GM21786 (cell line): Measurements from ENCODE around the gene RASGRF1.
"Not testable (repeated sequence)": the region's sequence is repeated elsewhere in the genome, so short reads cannot be mapped to it uniquely, and the experiment has no call there.

Source experiments
- ATAC-seq: cut with Tn5 transposase; IDR thresholded peaks from one replicate; pipeline ENCODE4 v1.9.1; 2021; ENCODE audit not compliant: unreplicated experiment

RASGRF1 gene, protein sequence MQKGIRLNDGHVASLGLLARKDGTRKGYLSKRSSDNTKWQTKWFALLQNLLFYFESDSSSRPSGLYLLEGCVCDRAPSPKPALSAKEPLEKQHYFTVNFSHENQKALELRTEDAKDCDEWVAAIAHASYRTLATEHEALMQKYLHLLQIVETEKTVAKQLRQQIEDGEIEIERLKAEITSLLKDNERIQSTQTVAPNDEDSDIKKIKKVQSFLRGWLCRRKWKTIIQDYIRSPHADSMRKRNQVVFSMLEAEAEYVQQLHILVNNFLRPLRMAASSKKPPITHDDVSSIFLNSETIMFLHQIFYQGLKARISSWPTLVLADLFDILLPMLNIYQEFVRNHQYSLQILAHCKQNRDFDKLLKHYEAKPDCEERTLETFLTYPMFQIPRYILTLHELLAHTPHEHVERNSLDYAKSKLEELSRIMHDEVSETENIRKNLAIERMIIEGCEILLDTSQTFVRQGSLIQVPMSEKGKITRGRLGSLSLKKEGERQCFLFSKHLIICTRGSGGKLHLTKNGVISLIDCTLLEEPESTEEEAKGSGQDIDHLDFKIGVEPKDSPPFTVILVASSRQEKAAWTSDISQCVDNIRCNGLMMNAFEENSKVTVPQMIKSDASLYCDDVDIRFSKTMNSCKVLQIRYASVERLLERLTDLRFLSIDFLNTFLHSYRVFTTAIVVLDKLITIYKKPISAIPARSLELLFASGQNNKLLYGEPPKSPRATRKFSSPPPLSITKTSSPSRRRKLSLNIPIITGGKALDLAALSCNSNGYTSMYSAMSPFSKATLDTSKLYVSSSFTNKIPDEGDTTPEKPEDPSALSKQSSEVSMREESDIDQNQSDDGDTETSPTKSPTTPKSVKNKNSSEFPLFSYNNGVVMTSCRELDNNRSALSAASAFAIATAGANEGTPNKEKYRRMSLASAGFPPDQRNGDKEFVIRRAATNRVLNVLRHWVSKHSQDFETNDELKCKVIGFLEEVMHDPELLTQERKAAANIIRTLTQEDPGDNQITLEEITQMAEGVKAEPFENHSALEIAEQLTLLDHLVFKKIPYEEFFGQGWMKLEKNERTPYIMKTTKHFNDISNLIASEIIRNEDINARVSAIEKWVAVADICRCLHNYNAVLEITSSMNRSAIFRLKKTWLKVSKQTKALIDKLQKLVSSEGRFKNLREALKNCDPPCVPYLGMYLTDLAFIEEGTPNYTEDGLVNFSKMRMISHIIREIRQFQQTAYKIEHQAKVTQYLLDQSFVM (N-terminal part only)

DNA sequence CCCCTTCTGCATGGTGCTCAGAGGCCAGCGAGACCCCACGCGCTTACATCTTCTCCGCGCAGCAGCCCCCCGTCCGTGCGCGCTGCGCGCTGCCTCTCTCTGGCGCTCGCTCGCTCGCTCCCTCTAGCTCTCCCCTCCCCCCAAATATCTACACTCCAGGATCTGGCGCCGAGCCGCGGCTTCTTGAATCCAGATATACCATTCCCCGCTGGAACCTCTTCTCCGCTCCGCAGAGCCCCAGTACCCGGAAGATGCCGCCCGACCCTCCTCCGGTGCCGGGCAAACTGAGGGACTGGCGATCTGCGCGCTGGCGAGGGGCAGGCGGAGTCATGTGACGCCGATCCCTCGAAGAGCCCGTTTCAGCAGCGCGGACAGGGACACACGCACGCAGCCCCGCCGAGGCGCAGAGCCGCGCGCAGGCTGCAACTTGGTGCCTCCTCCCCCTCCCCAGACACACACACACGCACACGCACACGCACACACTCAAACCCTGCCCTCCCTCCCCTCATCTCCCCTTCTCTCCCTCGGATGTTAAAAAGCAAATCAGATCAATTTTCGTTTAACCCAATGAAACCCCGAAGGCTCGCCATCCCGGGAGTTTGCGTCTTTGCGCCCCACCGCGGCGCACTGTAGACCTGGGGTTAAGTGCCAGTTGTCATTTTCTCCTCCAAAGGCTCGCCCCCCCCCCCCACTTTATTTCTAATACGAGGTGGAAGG is at the start of gene RASGRF1:
Gene RASGRF1, minus strand, starts transcription at position 294 of the 717 bp plus-strand sequence. Its CDS starts 282 bp downstream, at position 12.
- ATAC-seq: no peak

DNA sequence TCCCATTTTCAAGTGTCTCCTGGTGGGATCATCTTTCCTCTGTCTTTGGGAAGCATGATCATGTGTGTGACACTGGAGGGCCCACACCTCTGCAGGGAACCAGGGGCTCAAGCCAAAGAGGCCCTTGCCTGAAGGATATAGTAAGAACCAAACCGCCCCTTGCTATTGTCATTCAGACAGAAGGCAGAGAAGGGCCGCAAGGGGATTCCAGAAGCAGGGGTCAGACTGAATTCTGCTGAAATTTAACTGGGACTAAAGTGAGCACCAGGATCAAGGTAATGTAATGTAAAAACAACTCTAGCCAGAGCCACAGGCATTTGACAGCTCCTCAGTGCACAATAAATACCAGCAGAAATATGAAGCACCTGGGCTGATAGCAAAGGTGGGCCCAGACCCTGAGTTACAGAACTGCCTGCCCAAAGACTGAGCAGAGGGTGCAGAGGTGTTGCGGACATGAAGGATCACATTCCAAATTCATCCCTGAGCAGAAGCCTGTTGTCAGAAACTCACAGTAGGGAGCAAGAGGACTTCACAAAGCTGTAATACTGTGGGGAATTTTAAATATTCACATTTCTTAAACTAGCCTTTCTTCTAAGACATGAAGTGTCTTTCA is 46.0 kb upstream of the RASGRF1 start:
- no peak for ATAC-seq

DNA sequence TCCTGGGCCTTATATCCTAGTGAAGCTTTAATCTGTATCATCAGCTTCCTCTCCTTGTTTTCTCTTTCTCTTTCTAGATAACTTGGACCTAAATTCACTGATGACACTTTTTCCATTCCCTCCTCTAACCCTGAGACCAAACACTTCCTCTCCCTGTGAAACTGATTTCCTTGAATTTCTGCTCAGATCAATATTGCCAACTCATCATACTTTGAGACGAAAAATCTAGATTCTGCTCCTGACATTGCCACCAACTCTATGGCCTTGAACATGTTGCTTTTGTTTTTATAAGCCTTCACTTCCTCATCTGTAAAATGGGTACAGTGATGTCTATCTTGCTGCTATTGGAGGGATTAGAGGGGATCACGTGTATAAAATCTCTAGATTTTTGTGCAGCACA is 42.7 kb upstream of the RASGRF1 start:
- no peak for ATAC-seq

DNA sequence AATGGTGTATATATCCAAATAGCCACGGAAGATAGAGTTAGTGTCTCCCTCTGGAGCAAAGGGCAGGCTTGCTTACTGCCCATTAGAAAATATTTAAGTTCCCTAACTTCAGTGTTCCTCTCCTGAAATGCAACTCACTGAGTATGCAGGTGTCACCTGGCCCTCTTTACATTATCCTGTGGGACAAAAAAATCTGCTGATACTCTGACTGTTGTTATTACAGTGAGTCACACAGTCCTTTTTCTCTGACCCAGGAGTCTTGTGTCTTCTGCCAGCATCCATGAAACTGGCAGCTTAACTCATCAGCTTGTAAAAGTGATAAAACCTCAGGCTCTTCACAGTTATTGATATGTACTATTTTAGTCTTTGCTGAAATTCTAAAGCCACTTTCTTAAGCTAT is 42.2 kb upstream of the RASGRF1 start:
- ATAC-seq: no peak

DNA sequence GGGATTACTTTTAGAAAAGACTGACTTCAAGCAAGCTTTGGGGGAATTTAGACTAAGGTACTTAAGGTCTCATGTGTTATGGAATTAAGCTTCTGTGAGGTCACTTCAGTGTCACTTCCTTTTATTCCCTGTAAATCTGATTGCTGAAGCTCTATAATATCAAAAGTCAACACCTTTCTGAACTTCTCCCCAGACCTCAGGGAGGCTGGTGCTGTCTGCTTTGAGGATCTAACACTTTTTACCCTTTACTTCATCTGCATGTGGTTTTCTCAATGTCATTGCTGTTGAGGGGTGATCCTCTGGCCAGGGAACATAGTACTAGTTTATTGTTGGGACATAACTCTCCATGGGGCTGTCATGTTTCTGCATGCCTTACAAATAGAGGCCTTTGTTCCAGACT is 41.8 kb upstream of the RASGRF1 start:
- ATAC-seq: no peak

DNA sequence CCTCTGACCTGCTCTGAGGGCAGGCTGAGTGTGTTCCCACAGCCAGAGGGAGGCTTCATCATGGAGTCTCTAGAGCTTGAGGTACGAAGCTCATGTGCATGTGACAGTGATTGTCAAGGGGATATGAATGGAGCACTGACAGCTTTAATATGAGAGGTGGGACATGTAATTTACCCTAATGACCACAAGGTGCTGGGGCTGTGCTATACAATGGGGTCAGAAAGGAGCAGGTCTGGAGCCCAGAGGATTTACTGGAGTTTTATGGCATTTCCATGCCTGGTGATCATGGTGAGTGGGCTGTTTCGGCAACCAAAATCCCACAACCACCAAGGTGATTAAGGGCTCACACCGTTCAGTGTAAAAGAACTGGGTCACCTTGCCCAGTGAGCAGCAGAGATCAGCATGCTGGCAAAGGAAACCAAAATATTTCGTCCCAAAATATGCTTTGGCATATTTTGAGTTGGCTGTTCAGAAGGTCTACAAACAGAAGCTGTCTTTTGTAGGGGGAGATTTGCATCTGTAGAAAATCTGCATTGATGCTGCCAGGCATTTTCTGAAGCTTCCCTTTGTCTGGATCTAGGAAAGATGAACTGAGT is 40.1 kb upstream of the RASGRF1 start:
- no peak for ATAC-seq

DNA sequence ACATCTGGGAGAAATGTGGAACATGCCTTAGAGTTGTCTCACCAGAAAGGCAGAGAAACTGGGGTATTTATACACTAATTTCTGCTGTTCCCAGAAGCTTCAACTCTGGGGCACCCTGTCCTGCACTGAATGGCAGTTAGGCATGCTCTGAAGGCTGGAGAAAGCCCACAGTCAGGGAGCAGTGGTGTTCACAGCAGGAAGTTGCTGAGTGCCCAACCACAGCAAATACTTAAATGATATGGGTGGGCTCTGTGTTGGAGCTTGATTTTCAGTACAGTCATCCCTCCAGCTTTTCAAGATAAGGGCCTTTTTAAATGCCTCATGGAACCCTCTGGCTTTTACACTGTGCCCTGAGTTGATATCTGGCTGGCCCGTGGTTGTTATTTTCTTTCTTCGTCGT is 38.7 kb upstream of the RASGRF1 start:
- ATAC-seq: no peak

DNA sequence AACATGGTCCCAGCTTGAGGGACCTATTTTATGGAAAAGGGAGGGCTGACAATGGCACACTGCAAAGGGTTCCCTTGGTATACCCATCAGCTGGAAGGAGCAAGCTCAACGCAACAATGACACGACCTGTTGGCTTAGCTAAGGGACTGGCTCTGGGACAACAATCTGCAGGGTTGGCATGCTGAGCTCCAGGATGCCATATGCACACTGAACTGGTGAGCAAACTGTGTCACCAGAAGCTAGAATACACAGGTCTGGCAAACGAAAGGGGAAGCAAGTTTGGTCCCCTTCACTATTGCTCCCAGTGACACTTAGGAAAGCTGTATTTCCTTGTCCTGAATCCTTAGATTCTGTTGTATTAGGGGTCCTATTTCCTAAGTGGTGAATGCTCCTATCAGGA is 38.0 kb upstream of the RASGRF1 start:
- no peak for ATAC-seq

DNA sequence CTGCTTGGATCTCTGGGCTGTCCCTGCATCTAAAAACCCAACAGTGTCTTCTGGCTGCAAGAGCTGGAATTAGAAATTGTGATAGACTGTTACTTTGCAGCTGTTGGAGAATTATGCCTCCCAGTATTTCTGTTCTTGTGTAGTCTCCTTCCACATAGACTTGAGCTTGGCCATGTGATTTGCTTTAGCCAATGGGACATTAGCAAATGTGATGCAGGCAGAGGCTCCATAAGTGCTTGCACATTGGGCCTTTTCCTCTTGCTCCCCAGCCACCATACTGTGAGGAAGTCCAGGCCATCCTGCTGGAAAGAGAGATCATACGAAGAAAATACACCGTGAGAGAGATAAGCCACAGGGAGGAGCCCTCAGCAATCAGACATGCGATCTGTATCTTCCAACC is 33.8 kb upstream of the RASGRF1 start:
- ATAC-seq: no peak

DNA sequence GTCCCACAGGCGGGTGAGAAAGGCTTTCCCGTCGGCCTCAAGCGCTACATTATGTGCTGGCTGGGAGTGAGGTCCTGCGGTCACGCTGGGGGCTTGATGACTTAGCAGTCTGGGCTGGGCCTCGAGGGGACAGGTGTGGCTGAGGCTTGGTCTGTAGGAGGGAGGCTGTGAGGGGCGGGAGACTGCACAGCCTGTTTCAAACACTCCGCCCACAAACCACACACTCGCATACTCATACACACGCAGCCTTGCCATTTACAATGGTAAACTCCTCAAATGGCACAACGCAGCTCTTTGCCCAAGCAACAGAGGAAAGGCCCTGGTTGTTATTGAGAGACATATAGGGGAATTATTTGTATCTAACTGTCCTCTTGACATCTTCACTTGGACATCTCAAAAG is 32.4 kb upstream of the RASGRF1 start:
- ATAC-seq: no peak

DNA sequence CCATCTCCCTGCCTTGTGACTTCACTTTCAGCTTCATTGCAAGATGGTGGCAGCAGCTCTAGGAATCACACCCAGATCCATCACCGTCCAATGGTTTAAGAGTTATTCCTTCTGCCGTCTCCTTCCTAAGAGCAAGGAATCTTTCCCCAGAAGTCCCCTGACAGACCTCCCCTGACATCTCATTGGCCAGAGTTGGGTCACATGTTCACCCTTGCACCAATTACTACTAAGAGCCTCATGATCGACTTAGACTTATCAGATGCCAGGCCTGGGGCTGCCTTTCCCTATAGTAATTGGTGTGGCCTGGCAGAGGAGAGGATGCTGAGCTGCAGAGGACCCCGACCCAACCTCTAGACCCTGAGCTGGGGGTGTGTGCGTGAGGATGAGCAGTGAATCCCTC is 31.8 kb upstream of the RASGRF1 start:
- no peak for ATAC-seq

DNA sequence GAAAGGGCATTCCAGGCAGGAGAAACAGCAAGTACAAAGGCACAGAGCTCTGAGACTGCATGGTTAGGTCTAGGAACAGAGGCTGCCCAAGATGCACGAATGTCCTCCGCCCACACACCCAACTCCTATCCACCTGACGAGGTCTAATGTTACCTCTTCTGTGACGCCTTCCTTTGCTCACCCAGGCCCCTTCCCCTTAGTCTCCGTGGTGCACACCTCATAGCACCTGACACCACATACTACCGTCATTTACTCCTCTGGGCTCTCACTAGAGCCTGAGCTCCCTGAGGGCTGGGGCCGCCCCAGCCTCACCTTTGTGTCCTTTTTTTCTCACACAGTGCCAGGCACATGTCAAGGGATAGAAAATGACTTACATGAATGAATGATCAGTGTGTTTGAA is 31.0 kb upstream of the RASGRF1 start:
- no peak for ATAC-seq

DNA sequence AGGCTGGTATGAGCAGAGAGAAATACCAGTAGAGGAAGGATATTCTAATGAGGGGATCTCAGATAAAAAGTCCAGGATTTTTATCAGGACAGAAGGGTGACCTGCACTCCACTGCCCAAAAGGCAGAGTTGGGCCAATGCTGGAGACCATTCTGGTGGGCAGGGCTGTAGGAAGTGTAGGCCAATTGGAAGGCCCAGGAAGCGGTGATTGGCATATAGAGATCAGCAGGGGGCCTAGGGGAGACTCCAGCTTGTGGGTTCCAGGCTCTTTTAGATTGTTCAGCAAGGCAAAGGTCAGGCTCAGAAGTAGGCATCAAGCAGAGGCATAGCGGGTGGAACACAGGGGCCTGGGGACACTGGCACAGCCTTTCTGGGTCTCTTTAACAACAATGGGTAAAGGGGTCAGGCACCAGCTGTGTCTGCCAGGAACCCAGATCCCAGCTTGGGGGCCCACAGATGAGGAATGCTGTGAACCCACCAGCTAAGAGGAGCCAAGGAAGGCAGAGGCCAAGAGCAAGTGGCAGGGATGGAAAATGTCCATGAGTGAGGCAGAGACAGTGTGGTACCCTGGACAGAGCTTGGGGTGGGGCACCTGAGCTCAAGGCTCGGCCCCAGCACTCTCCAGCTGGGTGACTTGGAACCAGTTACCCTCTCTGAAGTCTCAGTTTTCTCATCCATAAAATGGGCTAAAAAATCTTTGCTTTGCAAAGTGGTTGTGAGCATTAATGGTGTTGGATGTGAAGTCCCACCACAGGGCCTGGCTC is 27.0 kb upstream of the RASGRF1 start:
- ATAC-seq: no peak

DNA sequence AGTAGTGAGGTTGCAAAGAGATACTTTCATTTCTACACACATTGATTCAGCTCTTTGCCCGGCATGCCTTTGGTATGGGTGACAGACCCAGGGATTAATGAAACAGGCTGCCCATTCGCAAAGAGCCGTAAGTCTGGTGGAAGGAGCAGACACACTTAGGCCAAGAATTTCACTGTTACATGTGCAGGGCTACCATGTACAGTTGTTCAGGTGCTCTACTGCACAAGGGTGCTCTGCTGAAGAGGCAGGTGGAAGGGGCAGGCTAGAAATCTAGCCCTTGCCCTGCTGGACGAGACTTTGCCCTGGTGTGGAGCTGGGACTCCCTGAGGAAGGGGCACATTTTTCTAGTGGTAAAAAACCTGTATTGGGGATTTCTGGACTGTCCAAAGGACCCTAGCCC is 26.2 kb upstream of the RASGRF1 start:
- ATAC-seq: no peak

DNA sequence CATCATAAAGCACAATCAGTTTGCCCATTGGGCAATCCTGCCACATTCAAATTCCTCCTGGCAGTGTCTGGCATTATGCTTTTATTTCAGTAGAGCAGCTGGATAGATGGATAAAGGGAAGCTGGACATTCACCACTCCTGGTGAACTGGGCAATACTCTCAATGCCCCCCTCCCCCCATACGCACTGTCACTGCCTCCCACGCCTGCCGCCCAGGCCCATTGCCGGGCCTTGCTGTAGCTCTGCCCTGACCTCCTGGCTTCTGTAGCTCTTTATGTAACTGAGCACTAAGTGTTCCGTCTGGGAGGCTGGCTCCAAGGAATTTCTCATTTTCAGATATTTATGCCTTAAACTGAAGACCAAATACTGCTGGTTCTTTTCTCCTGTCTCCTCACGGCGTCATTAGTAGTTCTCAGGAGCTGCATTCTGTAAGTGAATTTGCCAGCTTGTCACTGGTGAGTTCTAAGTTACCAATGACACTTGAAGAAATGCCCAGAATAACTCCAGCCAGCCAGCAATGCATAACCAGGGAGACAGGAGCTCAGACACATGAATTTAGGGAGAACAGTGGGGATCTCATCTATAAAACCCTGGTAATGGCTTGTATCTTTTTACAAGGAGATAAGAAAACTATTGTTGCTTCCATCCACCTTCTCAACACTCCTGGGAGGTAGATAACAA is 25.5 kb upstream of the RASGRF1 start:
- no peak for ATAC-seq

DNA sequence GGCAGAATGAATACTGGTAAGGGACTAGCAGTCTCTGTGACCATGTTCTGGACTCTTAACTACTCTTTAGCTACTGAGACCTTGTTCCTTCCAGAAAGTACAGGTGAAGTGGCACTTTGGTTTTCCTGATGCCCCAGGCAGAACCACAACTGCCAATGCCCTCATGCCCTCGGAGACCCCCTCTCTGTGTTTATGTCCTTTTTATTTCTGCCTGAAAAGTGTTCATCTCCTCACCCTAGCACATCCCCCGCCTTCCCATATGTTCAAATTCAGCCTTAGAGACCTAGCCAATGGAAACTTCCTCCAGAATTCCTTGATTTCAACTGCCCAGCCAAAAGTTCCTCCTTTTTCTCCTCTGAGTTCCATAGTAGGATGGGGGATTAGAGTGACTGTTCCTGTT is 23.3 kb upstream of the RASGRF1 start:
- ATAC-seq: no peak

DNA sequence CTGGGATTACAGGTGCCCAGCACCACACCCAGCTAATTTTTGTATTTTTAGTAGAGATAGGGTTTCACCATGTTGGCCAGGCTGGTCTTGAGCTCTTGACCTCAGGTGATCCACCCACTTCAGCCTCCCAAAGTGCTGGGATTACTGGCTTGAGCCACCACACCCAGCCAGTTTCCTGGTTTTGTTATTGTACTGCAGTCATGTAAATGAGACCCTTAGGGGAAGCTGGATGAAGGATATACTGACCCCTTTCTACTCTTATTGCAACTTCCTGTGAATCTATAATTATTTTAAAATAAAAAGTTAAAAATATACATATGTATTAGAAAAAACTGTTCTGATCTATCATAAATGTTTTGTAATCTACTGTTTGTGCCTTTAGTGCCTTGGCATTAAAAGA is 20.8 kb upstream of the RASGRF1 start:
- ATAC-seq: not testable (repeated sequence)

DNA sequence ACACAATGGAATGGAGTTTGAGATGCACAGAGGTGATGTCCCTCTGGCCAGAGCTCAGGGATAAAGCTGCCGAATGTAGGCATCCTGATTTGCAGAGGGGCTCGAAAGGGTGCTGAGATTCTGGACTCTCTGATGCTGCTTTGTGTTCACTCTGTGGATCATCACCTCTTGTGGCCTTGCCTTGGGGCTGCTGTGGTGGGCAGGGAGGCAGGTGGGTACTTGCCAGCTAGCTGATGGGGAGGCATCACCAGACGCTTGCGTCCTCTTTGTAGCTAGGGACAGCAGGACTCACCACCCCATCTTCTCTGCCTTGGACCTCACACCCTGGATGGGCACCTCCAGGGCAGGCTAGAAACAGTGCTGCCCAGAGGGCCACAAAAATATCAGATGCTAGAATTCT is 14.6 kb upstream of the RASGRF1 start:
- no peak for ATAC-seq

DNA sequence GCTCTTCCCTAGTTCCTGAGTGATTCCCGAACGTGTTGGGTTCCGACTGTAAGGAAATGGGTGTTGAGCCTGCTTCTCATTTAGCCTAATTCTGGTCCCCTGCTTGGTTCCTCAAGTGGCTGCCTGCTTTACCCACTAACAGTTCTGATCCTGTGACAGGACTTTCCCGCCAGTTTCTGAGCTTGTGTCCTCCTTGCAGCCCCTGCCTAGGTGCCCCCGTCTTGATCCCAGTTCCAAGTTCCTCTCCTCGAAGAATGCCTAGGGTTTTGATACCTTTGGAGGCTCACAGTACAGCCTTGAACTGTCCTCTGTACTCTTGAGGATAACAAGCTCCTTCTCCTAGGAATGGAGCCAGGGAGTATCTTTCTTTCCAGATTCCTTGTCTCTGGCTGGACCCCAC is 12.0 kb upstream of the RASGRF1 start:
- no peak for ATAC-seq
